GM10248 (cell line): ENCODE measurements around the gene KIAA1217.

Experiments used
- CTCF ChIA-PET: fragments of 300-600 bp; sonication (Branson Sonifier 250); formaldehyde crosslinking; extraction: SDS; loops from one replicate; lab custom pipeline; 2021; ENCODE audit warnings: antibody characterized with exemption; lab: Yijun Ruan, JAX
- POLR2A ChIA-PET: fragments of 350-650 bp; sonication (Branson Sonifier 250); formaldehyde crosslinking; extraction: SDS; loops from one replicate; lab custom pipeline; 2020; ENCODE audit warnings: antibody characterized with exemption; lab: Yijun Ruan, JAX
- DNase-seq: peaks from one replicate; pipeline ENCODE4 v3.0.0; 2012; ENCODE audit errors: extremely low spot score
- TF ChIP-seq, protein P1 (sequence below): IDR thresholded peaks from 2 replicates; pipeline ENCODE4 v1.5.1; 2012; ENCODE audit warnings: mild to moderate bottlenecking, low read depth; ENCODE audit errors: extremely low read depth, missing control alignments, control extremely low read depth

Gene KIAA1217

DNA sequence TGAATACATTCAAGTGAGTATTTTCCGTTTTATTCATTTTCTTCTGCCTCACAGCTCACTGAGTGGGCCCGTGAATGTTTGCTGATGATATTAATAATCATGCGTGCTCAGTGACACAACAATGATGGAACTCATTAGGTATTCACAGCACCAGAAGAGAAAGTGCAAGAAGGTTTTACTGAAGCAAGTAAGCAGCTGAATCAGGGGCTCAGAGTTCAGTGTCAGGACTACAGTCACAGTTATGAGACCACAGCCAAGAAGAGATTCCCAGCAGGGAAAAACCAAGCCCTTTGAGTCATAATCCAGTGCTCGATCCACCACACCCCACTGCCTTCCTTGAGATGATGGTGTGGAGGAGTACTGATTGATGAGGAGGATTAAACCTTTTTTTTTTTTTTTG, 247.4 kb downstream of the KIAA1217 start:
- ChIA-PET CTCF (interaction anchor here (0.8 to 1.9 kb wide), 2 partner anchors 25 to 27 kb away, joined by 3 to 7 read pairs; no protein-coding TSS in a partner anchor), POLR2A (no interaction called here)
- DNase-seq = no peak
- TF ChIP-seq, protein P1, sequence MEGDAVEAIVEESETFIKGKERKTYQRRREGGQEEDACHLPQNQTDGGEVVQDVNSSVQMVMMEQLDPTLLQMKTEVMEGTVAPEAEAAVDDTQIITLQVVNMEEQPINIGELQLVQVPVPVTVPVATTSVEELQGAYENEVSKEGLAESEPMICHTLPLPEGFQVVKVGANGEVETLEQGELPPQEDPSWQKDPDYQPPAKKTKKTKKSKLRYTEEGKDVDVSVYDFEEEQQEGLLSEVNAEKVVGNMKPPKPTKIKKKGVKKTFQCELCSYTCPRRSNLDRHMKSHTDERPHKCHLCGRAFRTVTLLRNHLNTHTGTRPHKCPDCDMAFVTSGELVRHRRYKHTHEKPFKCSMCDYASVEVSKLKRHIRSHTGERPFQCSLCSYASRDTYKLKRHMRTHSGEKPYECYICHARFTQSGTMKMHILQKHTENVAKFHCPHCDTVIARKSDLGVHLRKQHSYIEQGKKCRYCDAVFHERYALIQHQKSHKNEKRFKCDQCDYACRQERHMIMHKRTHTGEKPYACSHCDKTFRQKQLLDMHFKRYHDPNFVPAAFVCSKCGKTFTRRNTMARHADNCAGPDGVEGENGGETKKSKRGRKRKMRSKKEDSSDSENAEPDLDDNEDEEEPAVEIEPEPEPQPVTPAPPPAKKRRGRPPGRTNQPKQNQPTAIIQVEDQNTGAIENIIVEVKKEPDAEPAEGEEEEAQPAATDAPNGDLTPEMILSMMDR = no peak

DNA sequence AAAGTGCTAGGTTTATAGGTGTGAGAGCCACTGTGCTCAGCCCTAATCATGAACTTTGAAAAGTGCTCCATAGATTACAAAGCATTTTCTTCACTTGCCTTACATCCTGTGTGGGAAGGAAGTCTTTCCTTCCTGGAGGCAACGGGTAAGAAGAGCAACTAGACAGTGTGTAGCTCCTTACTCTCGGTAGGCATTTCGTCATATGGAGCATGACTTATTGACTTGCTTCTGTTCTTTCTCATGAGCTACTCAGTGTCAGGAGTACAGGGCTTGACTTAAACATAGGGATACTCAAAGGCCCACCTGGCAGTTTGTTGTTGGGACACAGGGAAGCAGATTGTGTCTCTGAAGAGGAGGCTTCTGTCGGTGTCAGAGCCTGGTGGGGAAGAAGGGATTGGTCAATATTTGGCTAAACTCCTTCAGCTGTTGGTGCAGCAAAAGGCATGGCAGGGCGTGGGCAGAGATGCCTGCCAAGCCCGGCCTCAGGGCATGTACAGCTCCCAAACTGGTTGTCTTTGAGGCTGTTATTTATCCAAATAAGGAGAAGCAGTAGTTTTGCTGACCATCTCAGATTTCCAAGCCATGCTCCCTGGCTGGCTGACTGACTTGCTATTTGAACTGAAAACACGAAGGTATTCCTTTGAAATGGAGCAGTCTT, 248.9 kb downstream of the KIAA1217 start:
- DNase-seq = no peak
- TF ChIP-seq, protein P1 = no peak
- ChIA-PET POLR2A (no interaction called here), CTCF (interaction anchor here (1.6 to 1.9 kb wide), 2 partner anchors 10 to 25 kb away, joined by 4 to 7 read pairs; no protein-coding TSS in a partner anchor)

DNA sequence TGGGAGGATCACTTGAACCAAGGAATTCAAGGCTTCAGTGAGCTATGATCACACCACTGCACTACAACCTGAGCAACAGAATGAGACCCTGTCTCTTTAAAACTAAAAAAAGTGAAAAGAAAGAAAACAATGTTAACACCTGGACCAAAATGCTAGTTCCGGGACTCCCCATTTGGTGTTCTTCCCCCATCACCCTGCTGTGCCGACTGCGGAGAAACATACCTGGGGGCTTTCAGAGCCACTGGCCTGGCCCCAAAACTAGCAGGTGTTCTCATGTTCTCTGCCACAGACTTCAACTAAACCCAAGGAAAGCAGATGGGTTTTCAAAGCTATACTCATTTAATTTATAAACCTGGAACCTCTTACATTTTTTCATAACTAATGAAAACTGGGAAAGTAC, 250.9 kb downstream of the KIAA1217 start:
- CTCF ChIA-PET = interaction anchor here (1.2 to 2.1 kb wide), 3 partner anchors 9 to 141 kb away, joined by 3 to 8 read pairs (median 3); no protein-coding TSS in a partner anchor
- POLR2A ChIA-PET = no interaction called here
- no peak for DNase-seq
- TF ChIP-seq, protein P1 = no peak

DNA sequence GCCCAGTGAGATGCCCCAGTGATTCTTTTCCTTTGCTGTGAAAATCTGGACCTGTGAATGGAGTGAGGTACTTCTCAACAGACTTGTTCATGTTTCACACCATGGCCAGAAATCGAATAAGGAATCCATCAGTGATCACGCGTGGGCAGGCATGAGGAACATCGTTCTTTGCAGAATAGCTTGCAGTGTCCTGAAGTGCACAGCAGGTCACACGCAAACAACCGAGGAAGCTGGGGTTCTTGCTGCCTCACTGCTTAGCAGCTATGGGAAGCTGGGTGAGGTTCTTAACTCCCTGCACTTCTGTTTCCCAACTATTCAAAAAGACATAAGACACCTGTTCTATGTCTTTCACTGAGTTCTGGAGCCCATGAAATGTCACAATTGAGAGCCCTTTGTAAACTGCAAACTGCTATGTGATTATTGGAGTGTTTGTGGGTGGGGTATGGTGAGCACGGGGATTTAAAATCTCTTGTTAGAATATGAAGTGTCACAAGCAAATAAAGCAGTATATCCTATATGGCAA, 253.4 kb downstream of the KIAA1217 start:
- ChIA-PET CTCF (no interaction called here), POLR2A (no interaction called here)

DNA sequence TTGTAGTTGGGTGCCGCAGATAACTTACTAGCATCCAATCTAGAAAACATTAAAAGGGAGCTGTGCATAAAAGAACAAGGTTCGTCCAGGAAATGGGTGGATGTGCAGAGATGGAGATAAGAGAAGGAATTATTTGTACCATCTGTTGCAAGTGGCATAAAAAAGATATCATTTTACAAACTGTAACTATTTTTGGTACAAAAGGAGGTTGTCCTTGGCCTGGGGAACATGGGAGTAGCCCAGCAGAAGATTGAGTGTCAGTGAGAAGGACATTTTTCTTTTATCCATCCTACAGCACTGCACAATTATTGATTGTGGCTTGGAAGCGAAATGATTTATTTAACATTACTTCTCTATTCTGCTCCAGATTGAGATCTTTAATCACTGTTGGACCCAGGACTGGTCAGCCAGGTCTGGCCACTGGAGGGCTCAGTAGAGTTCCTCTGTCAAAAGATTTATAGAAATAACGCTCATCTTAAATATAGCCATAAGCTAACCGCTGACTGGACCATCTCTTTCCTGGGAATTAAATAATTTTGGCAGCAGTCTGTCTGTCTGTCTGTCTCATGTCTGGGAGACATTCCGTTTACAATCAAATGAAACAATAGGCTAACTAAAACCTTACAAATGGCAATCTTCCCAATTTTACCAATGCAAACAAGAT, 254.1 kb downstream of the KIAA1217 start:
- CTCF ChIA-PET = no interaction called here
- DNase-seq = no peak

More for the DNA sequence above, 253.4 kb downstream of the KIAA1217 start:
- TF ChIP-seq, protein P1 = no peak
- DNase-seq = no peak

DNA sequence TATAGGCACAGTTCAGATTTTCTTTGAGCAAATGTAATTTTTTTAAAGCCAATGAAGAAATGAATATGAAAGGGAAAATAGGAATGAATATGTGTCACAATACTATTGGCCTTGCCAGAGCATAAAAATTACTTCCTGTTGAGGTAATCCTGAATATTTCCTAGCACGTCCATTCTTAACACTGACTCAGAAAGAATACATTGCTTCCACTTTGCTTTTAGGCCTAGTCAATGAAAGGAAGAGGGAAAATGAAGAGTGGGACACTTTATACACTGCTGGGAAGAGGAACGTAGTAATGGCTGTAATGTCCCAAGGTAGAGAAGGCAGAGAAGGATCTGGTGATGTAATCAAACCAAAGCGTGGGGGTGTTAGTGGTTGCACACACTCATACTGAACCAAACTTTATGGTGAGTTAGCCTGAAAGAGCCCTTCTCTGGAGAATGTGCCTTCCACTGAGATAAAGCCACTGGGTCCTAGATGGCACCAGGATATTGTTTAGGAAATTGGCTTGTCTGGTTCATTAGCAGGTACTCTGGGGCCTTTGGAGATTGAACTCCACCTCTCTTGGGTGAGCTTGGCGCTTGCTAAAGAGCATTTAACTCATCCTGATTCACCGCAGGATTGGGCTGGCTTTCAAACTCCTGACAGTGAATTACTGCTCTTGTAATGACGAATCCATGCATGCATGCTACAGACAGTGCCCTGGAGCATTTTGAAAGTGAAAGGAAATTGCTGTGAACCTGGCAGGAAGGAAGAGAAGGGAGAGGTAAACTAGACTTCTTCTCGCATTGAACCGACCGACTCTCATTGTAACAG, 254.9 kb downstream of the KIAA1217 start:
- DNase-seq = peak; percentile 51
- TF ChIP-seq, protein P1 = no peak
- CTCF ChIA-PET = no interaction called here
- POLR2A ChIA-PET = no interaction called here

More for the DNA sequence above, 254.1 kb downstream of the KIAA1217 start:
- POLR2A ChIA-PET = no interaction called here
- TF ChIP-seq, protein P1 = no peak
